Nephron progenitor cell (in vitro differentiated cells): ENCODE measurements around the gene PCDHB2.
"Not testable (repeated sequence)": the region's sequence is repeated elsewhere in the genome, so short reads cannot be mapped to it uniquely, and the experiment has no call there.

ENCODE experiments used
- DNase-seq: peaks from one replicate; pipeline ENCODE4 v3.0.0; 2021
- H3K27ac Mint-ChIP-seq: 2 replicates; pipeline ENCODE4 v1.8.0; 2021; ENCODE audit warnings: mild to moderate bottlenecking, moderate library complexity, mixed read lengths
- H3K27me3 Mint-ChIP-seq: 2 replicates; pipeline ENCODE4 v1.8.0; 2021; ENCODE audit warnings: mild to moderate bottlenecking, low read depth, mixed read lengths; ENCODE audit not compliant: poor library complexity
- H3K36me3 Mint-ChIP-seq: 2 replicates; pipeline ENCODE4 v1.8.0; 2021; ENCODE audit warnings: low read depth, mixed read lengths
- H3K4me1 Mint-ChIP-seq: 2 replicates; pipeline ENCODE4 v1.8.0; 2021; ENCODE audit warnings: mixed read lengths
- H3K4me3 Mint-ChIP-seq: 2 replicates; pipeline ENCODE4 v1.8.0; 2021; ENCODE audit warnings: mild to moderate bottlenecking, moderate library complexity, mixed read lengths
- H3K9me3 Mint-ChIP-seq: 2 replicates; pipeline ENCODE4 v1.8.0; 2021; ENCODE audit warnings: mild to moderate bottlenecking, moderate library complexity, mixed read lengths
- TF ChIP-seq, protein P1 (sequence below): fragments of 200-600 bp; sonication (generic); IDR thresholded peaks from 2 replicates; pipeline ENCODE4 v1.5.0; 2021; ENCODE audit warnings: antibody characterized with exemption

Gene PCDHB2

DNA sequence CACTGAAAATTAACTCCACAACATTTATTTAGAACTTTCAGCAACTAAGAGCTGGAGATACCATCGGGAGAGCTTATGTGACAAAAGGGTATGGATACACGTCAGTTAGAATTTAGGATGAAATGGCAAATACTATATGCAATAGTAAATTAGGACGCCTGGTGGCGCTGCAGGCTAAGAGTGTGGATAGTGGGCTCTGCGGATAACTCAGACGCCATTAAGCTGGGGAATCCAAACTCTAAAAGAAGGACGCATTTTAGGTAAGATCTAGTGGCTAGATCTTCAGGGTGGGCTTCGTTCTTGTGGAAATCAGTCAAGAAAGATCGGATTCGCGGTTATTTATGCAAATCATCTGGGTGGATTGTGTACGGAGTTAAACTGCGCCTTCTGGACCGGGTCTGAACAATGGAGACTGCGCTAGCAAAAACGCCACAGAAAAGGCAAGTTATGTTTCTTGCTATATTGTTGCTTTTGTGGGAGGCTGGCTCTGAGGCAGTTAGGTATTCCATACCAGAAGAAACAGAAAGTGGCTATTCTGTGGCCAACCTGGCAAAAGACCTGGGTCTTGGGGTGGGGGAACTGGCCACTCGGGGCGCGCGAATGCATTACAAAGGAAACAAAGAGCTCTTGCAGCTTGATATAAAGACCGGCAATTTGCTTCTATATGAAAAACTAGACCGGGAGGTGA lies 40.8 kb downstream of the PCDHB2 start, which contains the start of gene PCDHB5:
Gene PCDHB5 (plus strand): TSS at position 177 of the 688 bp plus-strand sequence. CDS start 229 bp downstream, at position 406.
- peak; percentile 14 for DNase-seq
- H3K36me3 Mint-ChIP-seq = peaks cover 87% of the 10 kb centered on the region
- TF ChIP-seq, protein P1, sequence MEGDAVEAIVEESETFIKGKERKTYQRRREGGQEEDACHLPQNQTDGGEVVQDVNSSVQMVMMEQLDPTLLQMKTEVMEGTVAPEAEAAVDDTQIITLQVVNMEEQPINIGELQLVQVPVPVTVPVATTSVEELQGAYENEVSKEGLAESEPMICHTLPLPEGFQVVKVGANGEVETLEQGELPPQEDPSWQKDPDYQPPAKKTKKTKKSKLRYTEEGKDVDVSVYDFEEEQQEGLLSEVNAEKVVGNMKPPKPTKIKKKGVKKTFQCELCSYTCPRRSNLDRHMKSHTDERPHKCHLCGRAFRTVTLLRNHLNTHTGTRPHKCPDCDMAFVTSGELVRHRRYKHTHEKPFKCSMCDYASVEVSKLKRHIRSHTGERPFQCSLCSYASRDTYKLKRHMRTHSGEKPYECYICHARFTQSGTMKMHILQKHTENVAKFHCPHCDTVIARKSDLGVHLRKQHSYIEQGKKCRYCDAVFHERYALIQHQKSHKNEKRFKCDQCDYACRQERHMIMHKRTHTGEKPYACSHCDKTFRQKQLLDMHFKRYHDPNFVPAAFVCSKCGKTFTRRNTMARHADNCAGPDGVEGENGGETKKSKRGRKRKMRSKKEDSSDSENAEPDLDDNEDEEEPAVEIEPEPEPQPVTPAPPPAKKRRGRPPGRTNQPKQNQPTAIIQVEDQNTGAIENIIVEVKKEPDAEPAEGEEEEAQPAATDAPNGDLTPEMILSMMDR = no peak
- H3K4me1 Mint-ChIP-seq = no peaks in the 10 kb centered on the region
- H3K27ac Mint-ChIP-seq = peak within 1 kb of the TSS; percentile 85
- peak within 1 kb of the TSS; percentile 88 for H3K4me3 Mint-ChIP-seq
- peaks cover 3% of the 10 kb centered on the region for H3K27me3 Mint-ChIP-seq
- peaks cover 92% of the 10 kb centered on the region for H3K9me3 Mint-ChIP-seq

DNA sequence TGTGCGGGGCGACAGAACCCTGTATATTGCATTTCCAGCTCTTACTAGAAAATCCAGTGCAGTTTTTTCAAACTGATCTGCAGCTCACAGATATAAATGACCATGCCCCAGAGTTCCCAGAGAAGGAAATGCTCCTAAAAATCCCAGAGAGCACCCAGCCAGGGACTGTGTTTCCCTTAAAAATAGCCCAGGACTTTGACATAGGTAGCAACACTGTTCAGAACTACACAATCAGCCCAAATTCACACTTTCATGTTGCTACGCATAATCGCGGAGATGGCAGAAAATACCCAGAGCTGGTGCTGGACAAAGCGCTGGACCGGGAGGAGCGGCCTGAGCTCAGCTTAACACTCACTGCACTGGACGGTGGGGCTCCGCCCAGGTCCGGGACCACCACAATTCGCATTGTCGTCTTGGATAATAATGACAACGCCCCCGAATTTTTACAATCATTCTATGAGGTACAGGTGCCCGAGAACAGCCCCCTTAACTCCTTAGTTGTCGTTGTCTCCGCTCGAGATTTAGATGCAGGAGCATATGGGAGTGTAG lies 41.4 kb downstream of the PCDHB2 start:
- TF ChIP-seq, protein P1 = no peak
- peaks cover 90% of the 10 kb centered on the region for H3K9me3 Mint-ChIP-seq
- H3K27me3 Mint-ChIP-seq = peaks cover 3% of the 10 kb centered on the region
- DNase-seq = no peak
- no peaks in the 10 kb centered on the region for H3K4me1 Mint-ChIP-seq
- H3K36me3 Mint-ChIP-seq = peaks cover 82% of the 10 kb centered on the region
- H3K27ac Mint-ChIP-seq = no peak overlapping the region
- peak overlapping the region; percentile 88 for H3K4me3 Mint-ChIP-seq

DNA sequence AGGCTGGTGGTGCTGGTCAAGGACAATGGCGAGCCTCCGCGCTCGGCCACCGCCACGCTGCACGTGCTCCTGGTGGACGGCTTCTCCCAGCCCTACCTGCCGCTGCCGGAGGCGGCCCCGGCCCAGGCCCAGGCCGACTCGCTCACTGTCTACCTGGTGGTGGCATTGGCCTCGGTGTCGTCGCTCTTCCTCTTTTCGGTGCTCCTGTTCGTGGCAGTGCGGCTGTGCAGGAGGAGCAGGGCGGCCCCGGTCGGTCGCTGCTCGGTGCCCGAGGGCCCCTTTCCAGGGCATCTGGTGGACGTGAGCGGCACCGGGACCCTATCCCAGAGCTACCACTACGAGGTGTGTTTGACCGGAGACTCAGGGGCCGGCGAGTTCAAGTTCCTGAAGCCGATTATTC lies 42.9 kb downstream of the PCDHB2 start:
- Mint-ChIP-seq H3K9me3 (peaks cover 86% of the 10 kb centered on the region), H3K36me3 (peaks cover 74% of the 10 kb centered on the region)
- H3K27me3 Mint-ChIP-seq = not testable (repeated sequence)

More for the DNA sequence above, 42.9 kb downstream of the PCDHB2 start:
- DNase-seq, H3K4me1 Mint-ChIP-seq, H3K27ac Mint-ChIP-seq, H3K4me3 Mint-ChIP-seq: not testable (repeated sequence)
